PC-9 (cell line): Measurements from ENCODE around the gene CADM1. TPM values are rescaled to one million over a fixed set of nuclear protein-coding genes. Genes with fewer than 3 reads are reported as not detected.

Experiments
- BruUV-seq: library from RNA; stranded (reverse); fragments of 400-500 nt; replicated peaks from 2 replicates; lab custom pipeline; 2021; lab: Mats Ljungman, UMichigan
- CTCF ChIA-PET: fragments of 300-600 bp; sonication (Branson Sonifier 250); formaldehyde crosslinking; loops from one replicate; lab custom pipeline; 2022; ENCODE audit warnings: antibody characterized with exemption; lab: Charles Lee
- POLR2A ChIA-PET: fragments of 300-600 bp; sonication (Branson Sonifier 250); formaldehyde crosslinking; loops from one replicate; lab custom pipeline; 2022; ENCODE audit warnings: antibody characterized with exemption; ENCODE audit not compliant: unreplicated experiment; lab: Charles Lee
- DNase-seq, 2 experiments: peaks; one replicate each; pipeline versions ENCODE4 v3.0.0 to v3.0.0-alpha.2; 2015 to 2022; ENCODE audit warnings: mixed read lengths in 1 of 2
- H2AFZ ChIP-seq: fragments of 200-600 bp; sonication (generic); 2 replicates; pipeline ENCODE4 v1.8.1; 2017; ENCODE audit warnings: antibody characterized with exemption
- H3F3A ChIP-seq: fragments of 200-600 bp; sonication (generic); 2 replicates; pipeline ENCODE4 v1.8.1; 2017; ENCODE audit warnings: antibody characterized with exemption, mild to moderate bottlenecking, low read depth; ENCODE audit not compliant: insufficient read depth
- H3K27ac ChIP-seq: fragments of 200-600 bp; sonication (generic); 2 replicates; pipeline ENCODE4 v1.6.1; 2016; ENCODE audit warnings: mixed run types
- H3K27me3 ChIP-seq: fragments of 200-600 bp; sonication (generic); 2 replicates; pipeline ENCODE4 v1.6.1; 2016; ENCODE audit warnings: low read depth, mixed run types; ENCODE audit not compliant: insufficient read depth
- H3K36me3 ChIP-seq: fragments of 200-600 bp; sonication (generic); 2 replicates; pipeline ENCODE4 v1.6.1; 2016; ENCODE audit warnings: low read depth, mixed run types
- H3K4me1 ChIP-seq: fragments of 200-600 bp; sonication (generic); replicated peaks from 2 replicates; pipeline ENCODE4 v1.6.1; 2016; ENCODE audit warnings: mixed run types; ENCODE audit not compliant: insufficient read depth
- H3K4me2 ChIP-seq: fragments of 200-600 bp; sonication (generic); 2 replicates; pipeline ENCODE4 v1.6.1; 2017; ENCODE audit warnings: mixed run types
- H3K4me3 ChIP-seq: fragments of 200-600 bp; sonication (generic); 2 replicates; pipeline ENCODE4 v1.6.1; 2016; ENCODE audit warnings: mixed run types
- H3K79me2 ChIP-seq: fragments of 200-600 bp; sonication (generic); 2 replicates; pipeline ENCODE4 v1.6.1; 2017; ENCODE audit warnings: low read depth, mixed run types
- H3K9me2 ChIP-seq: fragments of 200-600 bp; sonication (generic); 2 replicates; pipeline ENCODE4 v1.8.1; 2017; ENCODE audit warnings: mild to moderate bottlenecking; ENCODE audit not compliant: insufficient read depth
- H3K9me3 ChIP-seq: fragments of 200-600 bp; sonication (generic); 2 replicates; pipeline ENCODE4 v1.8.1; 2016; ENCODE audit warnings: low read depth; ENCODE audit not compliant: insufficient read depth
- H4K20me1 ChIP-seq: fragments of 200-600 bp; sonication (generic); 2 replicates; pipeline ENCODE4 v1.8.1; 2017; ENCODE audit not compliant: insufficient read depth
- CTCF ChIP-seq: fragments of 200-600 bp; sonication (generic); conservative IDR thresholded peaks from 2 replicates; pipeline ENCODE4 v1.6.1; 2017; ENCODE audit warnings: mixed run types, antibody characterized with exemption, mild to moderate bottlenecking, moderate library complexity
- EZH2 ChIP-seq: fragments of 200-600 bp; sonication (generic); IDR thresholded peaks from 2 replicates; pipeline ENCODE4 v1.8.0; 2017; ENCODE audit warnings: antibody characterized with exemption, low read depth
- intact Hi-C: fragments of 100-400 bp; cut with micrococcal nuclease; formaldehyde crosslinking; loops from one replicate; pipeline ENCODE4 v1.10.0; 2022; ENCODE audit not compliant: unreplicated experiment
- total RNA-seq: library from RNA; stranded (reverse); gene quantifications from 2 replicates; pipeline ENCODE4 v1.2.3, GENCODE V29; 2021

CADM1 gene
- total RNA-seq, 1 experiment from 2014 or later: not detected

- Histone ChIP-seq H3K4me2 (no peak overlapping the region), H3K9me2 (no peaks in the 10 kb centered on the region), H3K9me3 (no peaks in the 10 kb centered on the region), H4K20me1 (no peaks in the 10 kb centered on the region; the same call in 1 of the 2 replicates), H3F3A (no peaks in the 10 kb centered on the region), H3K4me1 (no peaks in the 10 kb centered on the region), H2AFZ (no peak overlapping the region), H3K36me3 (no peaks in the 10 kb centered on the region), H3K4me3 (no peak overlapping the region), H3K27ac (no peak overlapping the region), H3K27me3 (peaks cover 34% of the 10 kb centered on the region; the same call in 1 of the 2 replicates), H3K79me2 (no peaks in the 10 kb centered on the region)
- TF ChIP-seq CTCF: no peak
- TF ChIP-seq EZH2: no peak
- no peak for DNase-seq
- intact Hi-C loops: no loop called here
- BruUV-seq: no TSS peak
- ChIA-PET POLR2A (no interaction called here), CTCF (no interaction called here)
These were observed 380.6 kb downstream of the CADM1 start for GRCh38 chr11:115123641-115124040.

- TF ChIP-seq CTCF: no peak
- no peak for TF ChIP-seq EZH2
- ChIA-PET POLR2A (no interaction called here), CTCF (no interaction called here)
- Histone ChIP-seq H3K4me2 (no peak overlapping the region), H3K9me2 (no peaks in the 10 kb centered on the region), H3K4me1 (no peaks in the 10 kb centered on the region), H3K4me3 (no peak overlapping the region), H2AFZ (no peak overlapping the region), H3K27me3 (peaks cover 25% of the 10 kb centered on the region; the same call in 1 of the 2 replicates), H3K36me3 (no peaks in the 10 kb centered on the region), H4K20me1 (no peaks in the 10 kb centered on the region; the same call in 1 of the 2 replicates), H3K27ac (no peak overlapping the region), H3F3A (no peaks in the 10 kb centered on the region), H3K79me2 (no peaks in the 10 kb centered on the region), H3K9me3 (no peaks in the 10 kb centered on the region)
- intact Hi-C loops: no loop called here
- no TSS peak for BruUV-seq
- DNase-seq: no peak
These were observed 381.9 kb downstream of the CADM1 start for GRCh38 chr11:115122274-115122673.
